Loucy (cell line): Measurements from ENCODE around the gene TTYH3.

ENCODE experiments used
- H2AFZ ChIP-seq: fragments of 200-600 bp; sonication (generic); 2 replicates; pipeline ENCODE4 v1.6.0; 2016; ENCODE audit warnings: antibody characterized with exemption, mild to moderate bottlenecking, low read length, moderate library complexity
- H3F3A ChIP-seq: fragments of 200-600 bp; 2 replicates; pipeline ENCODE4 v1.6.0; 2016; ENCODE audit warnings: antibody characterized with exemption, low read depth, mild to moderate bottlenecking
- H3K27me3 ChIP-seq: fragments of 200-600 bp; sonication (generic); 2 replicates; pipeline ENCODE4 v1.6.1; 2014; ENCODE audit warnings: low read length, mild to moderate bottlenecking; ENCODE audit not compliant: insufficient read depth, poor library complexity, severe bottlenecking
- H3K36me3 ChIP-seq: fragments of 200-600 bp; sonication (generic); 2 replicates; pipeline ENCODE4 v1.6.1; 2016; ENCODE audit warnings: low read length; ENCODE audit not compliant: insufficient read depth
- H3K4me1 ChIP-seq: fragments of 200-600 bp; sonication (generic); 2 replicates; pipeline ENCODE4 v1.5.1; 2014; ENCODE audit warnings: low read length, mild to moderate bottlenecking; ENCODE audit not compliant: insufficient read depth, poor library complexity, severe bottlenecking
- H3K4me2 ChIP-seq: fragments of 200-600 bp; sonication (generic); 2 replicates; pipeline ENCODE4 v1.6.0; 2014; ENCODE audit warnings: antibody characterized with exemption, low read length, low read depth, mild to moderate bottlenecking; ENCODE audit not compliant: poor library complexity, severe bottlenecking
- H3K4me3 ChIP-seq: fragments of 200-600 bp; sonication (generic); 2 replicates; pipeline ENCODE4 v1.5.1; 2014; ENCODE audit warnings: low read length, mild to moderate bottlenecking, mixed read lengths; ENCODE audit not compliant: poor library complexity, severe bottlenecking
- H3K79me2 ChIP-seq: fragments of 200-600 bp; sonication (generic); 2 replicates; pipeline ENCODE4 v1.6.1; 2014; ENCODE audit warnings: low read length; ENCODE audit not compliant: insufficient read depth
- H3K9ac ChIP-seq: fragments of 200-600 bp; sonication (generic); 2 replicates; pipeline ENCODE4 v1.6.0; 2014; ENCODE audit warnings: mild to moderate bottlenecking, low read depth, low read length, moderate library complexity; ENCODE audit not compliant: poor library complexity, severe bottlenecking
- H3K9me2 ChIP-seq: fragments of 200-600 bp; sonication (generic); replicated peaks from 2 replicates; pipeline ENCODE4 v1.6.1; 2016; ENCODE audit warnings: low read depth, low read length, mixed read lengths
- H3K9me3 ChIP-seq: fragments of 200-600 bp; sonication (generic); 2 replicates; pipeline ENCODE4 v1.6.1; 2014; ENCODE audit warnings: mild to moderate bottlenecking, antibody characterized with exemption, low read length, low read depth; ENCODE audit not compliant: insufficient read depth
- H4K20me1 ChIP-seq: fragments of 200-600 bp; sonication (generic); 2 replicates; pipeline ENCODE4 v1.6.0; 2014; ENCODE audit warnings: antibody characterized with exemption, low read length, mild to moderate bottlenecking; ENCODE audit not compliant: insufficient read depth, poor library complexity, severe bottlenecking
- CTCF ChIP-seq: fragments of 200-600 bp; sonication (generic); conservative IDR thresholded peaks from 2 replicates; pipeline ENCODE4 v1.5.1; 2014; ENCODE audit warnings: mild to moderate bottlenecking, antibody characterized with exemption, low read length
- EZH2phosphoT487 ChIP-seq: fragments of 200-600 bp; IDR thresholded peaks from 2 replicates; pipeline ENCODE4 v1.6.1; 2018; ENCODE audit warnings: antibody characterized with exemption, mild to moderate bottlenecking, moderate library complexity, borderline replicate concordance

TTYH3 gene

GRCh38 chr7:2663960-2664359 lies 32.2 kb downstream of the TTYH3 start:
- Histone ChIP-seq H3K9ac (no peak overlapping the region), H3K4me2 (no peak overlapping the region), H3K4me1 (peaks cover 4% of the 10 kb centered on the region), H4K20me1 (no peaks in the 10 kb centered on the region), H3K79me2 (no peaks in the 10 kb centered on the region), H3F3A (no peaks in the 10 kb centered on the region), H3K9me3 (no peaks in the 10 kb centered on the region), H3K27me3 (no peaks in the 10 kb centered on the region), H3K36me3 (no peaks in the 10 kb centered on the region; the same call in 1 of the 2 replicates), H3K4me3 (no peak overlapping the region), H3K9me2 (no peaks in the 10 kb centered on the region), H2AFZ (no peak overlapping the region)
- TF ChIP-seq EZH2phosphoT487 = no peak
- TF ChIP-seq CTCF = no peak

DNA sequence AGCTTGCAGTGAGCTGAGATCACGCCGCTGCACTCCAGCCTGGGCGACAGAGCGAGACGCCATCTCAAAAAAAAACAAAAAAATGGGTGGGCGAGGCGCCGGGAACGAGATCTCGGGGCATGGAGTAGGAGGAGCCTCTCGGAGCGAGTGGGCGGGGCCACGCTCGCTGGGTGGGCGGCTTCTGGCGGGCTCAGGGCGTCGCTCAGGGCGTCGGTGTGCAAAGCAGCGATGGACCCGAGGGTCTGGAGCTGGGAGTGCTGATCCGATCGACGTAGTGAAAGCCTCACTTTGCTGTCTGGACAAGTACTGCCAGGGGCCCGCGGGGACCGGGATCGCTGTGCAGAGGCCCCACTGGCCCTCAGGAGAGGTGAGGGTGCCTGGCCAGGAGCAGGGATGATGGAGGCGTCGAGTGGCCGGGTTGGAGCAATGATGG lies 33.6 kb downstream of the TTYH3 start:
- H3K9me2 ChIP-seq = no peaks in the 10 kb centered on the region
- no peaks in the 10 kb centered on the region for H3K79me2 ChIP-seq
- H3K27me3 ChIP-seq = no peaks in the 10 kb centered on the region
- H3K9me3 ChIP-seq = no peaks in the 10 kb centered on the region
- peaks cover 4% of the 10 kb centered on the region for H3K4me1 ChIP-seq
- H3K4me3 ChIP-seq = no peak overlapping the region
- H3K36me3 ChIP-seq = no peaks in the 10 kb centered on the region; the same call in 1 of the 2 replicates
- H2AFZ ChIP-seq = no peak overlapping the region
- H3K9ac ChIP-seq = no peak overlapping the region
- no peaks in the 10 kb centered on the region for H4K20me1 ChIP-seq
- no peak overlapping the region for H3K4me2 ChIP-seq
- TF ChIP-seq CTCF = no peak
- TF ChIP-seq EZH2phosphoT487 = no peak
- H3F3A ChIP-seq = no peaks in the 10 kb centered on the region

GRCh38 chr7:2666155-2666554 lies 34.4 kb downstream of the TTYH3 start:
- no peak overlapping the region for H3K4me3 ChIP-seq
- no peak overlapping the region for H3K9ac ChIP-seq
- no peak overlapping the region for H3K4me2 ChIP-seq
- no peaks in the 10 kb centered on the region for H3K9me3 ChIP-seq
- no peaks in the 10 kb centered on the region for H3K27me3 ChIP-seq
- H2AFZ ChIP-seq = no peak overlapping the region
- no peaks in the 10 kb centered on the region for H3K9me2 ChIP-seq
- H3K4me1 ChIP-seq = peaks cover 6% of the 10 kb centered on the region
- H3K79me2 ChIP-seq = no peaks in the 10 kb centered on the region
- H3F3A ChIP-seq = no peaks in the 10 kb centered on the region
- no peaks in the 10 kb centered on the region for H4K20me1 ChIP-seq
- TF ChIP-seq EZH2phosphoT487 (no peak), CTCF (no peak)
- no peaks in the 10 kb centered on the region; the same call in 1 of the 2 replicates for H3K36me3 ChIP-seq
